SK-N-SH (cell line): ENCODE data around the gene STEAP3. TPM values are rescaled to one million over a fixed set of nuclear protein-coding genes. Genes with fewer than 3 reads are reported as not detected.

Source experiments
- CTCF ChIA-PET: fragments of 300-600, 350-600 bp; formaldehyde crosslinking; extraction: SDS; loops from one replicate; lab custom pipeline; 2021; lab: Yijun Ruan, JAX
- POLR2A ChIA-PET: fragments of 350-600 bp; sonication (Branson Sonifier 250); formaldehyde crosslinking; extraction: SDS; loops from one replicate; lab custom pipeline; 2020; ENCODE audit warnings: antibody characterized with exemption, inconsistent platforms; lab: Yijun Ruan, JAX
- DNase-seq: peaks from one replicate; pipeline ENCODE4 v3.0.0; 2012
- H2AFZ ChIP-seq: fragments of 200-600 bp; sonication (generic); 2 replicates; pipeline ENCODE4 v1.8.1; 2016; ENCODE audit warnings: antibody characterized with exemption, mild to moderate bottlenecking, low read depth
- H3F3A ChIP-seq: fragments of 200-600 bp; sonication (generic); replicated peaks from 2 replicates; pipeline ENCODE3; 2016; ENCODE audit warnings: antibody characterized with exemption, mild to moderate bottlenecking; ENCODE audit not compliant: insufficient read depth
- H3K27ac ChIP-seq, 2 experiments: fragments of 200-500 bp in 1 of 2; fragments of 200-600 bp in 1 of 2; sonication (Bioruptor generic) in 1 of 2; sonication (generic), shearing (Covaris generic) in 1 of 2; 2 replicates each; pipeline versions ENCODE4 v1.5.1 to v1.6.1; 2014 to 2016; ENCODE audit warnings: low read depth in 2 of 2, inconsistent platforms in 1 of 2, low read length in 1 of 2, mild to moderate bottlenecking in 1 of 2, mixed read lengths in 1 of 2
- H3K27me3 ChIP-seq: fragments of 200-600 bp; sonication (generic), shearing (Covaris generic); 2 replicates; pipeline ENCODE4 v1.6.1; 2016; ENCODE audit warnings: mixed run types; ENCODE audit not compliant: insufficient read depth
- H3K36me3 ChIP-seq, 2 experiments: fragments of 200-500 bp in 1 of 2; fragments of 200-600 bp in 1 of 2; sonication (Bioruptor generic) in 1 of 2; sonication (generic) in 1 of 2; replicated peaks in 1 of 2; 2 replicates each; pipeline versions ENCODE3 to v1.5.1; 2014 to 2016; ENCODE audit warnings: low read length in 1 of 2, mild to moderate bottlenecking in 1 of 2; ENCODE audit not compliant: insufficient read depth in 2 of 2, control insufficient read depth in 1 of 2
- H3K4me1 ChIP-seq, 2 experiments: fragments of 200-500 bp in 1 of 2; fragments of 200-600 bp in 1 of 2; sonication (Bioruptor generic) in 1 of 2; sonication (generic), shearing (Covaris generic) in 1 of 2; 2 replicates each; pipeline versions ENCODE4 v1.5.1 to v1.6.1; 2014 to 2016; ENCODE audit warnings: low read depth in 1 of 2, low read length in 1 of 2, mixed run types in 1 of 2; ENCODE audit not compliant: insufficient read depth in 2 of 2, control insufficient read depth in 1 of 2
- H3K4me2 ChIP-seq: fragments of 200-600 bp; sonication (generic), shearing (Covaris generic); 2 replicates; pipeline ENCODE4 v1.6.1; 2017; ENCODE audit warnings: mixed run types
- H3K4me3 ChIP-seq, 2 experiments: fragments of 200-500 bp in 1 of 2; fragments of 200-600 bp in 1 of 2; sonication (Bioruptor generic) in 1 of 2; sonication (generic), shearing (Covaris generic) in 1 of 2; 2 replicates each; pipeline versions ENCODE4 v1.5.1 to v1.8.1; 2014 to 2016; ENCODE audit warnings: low read depth in 2 of 2, inconsistent platforms in 1 of 2, low read length in 1 of 2, mild to moderate bottlenecking in 1 of 2, mixed read lengths in 1 of 2, moderate library complexity in 1 of 2
- H3K79me2 ChIP-seq: fragments of 200-600 bp; sonication (generic); 2 replicates; pipeline ENCODE4 v1.8.1; 2017; ENCODE audit warnings: mild to moderate bottlenecking; ENCODE audit not compliant: insufficient read depth
- H3K9ac ChIP-seq: fragments of 200-600 bp; sonication (generic); 2 replicates; pipeline ENCODE4 v1.6.1; 2017; ENCODE audit warnings: mixed run types
- H3K9me2 ChIP-seq: fragments of 200-600 bp; sonication (generic); 2 replicates; pipeline ENCODE4 v1.6.1; 2017; ENCODE audit warnings: mixed run types
- H3K9me3 ChIP-seq: fragments of 200-600 bp; sonication (generic); 2 replicates; pipeline ENCODE4 v1.6.1; 2017; ENCODE audit warnings: mixed run types, mild to moderate bottlenecking, moderate library complexity
- H4K20me1 ChIP-seq: fragments of 200-600 bp; sonication (generic); 2 replicates; pipeline ENCODE4 v1.6.1; 2017; ENCODE audit warnings: mild to moderate bottlenecking, mixed run types; ENCODE audit not compliant: insufficient read depth
- CHD2 ChIP-seq: fragments of 150-350 bp; IDR thresholded peaks from 2 replicates; pipeline ENCODE4 v1.6.1; 2018; ENCODE audit warnings: low read length; ENCODE audit not compliant: partially characterized antibody
- CTCF ChIP-seq: fragments of 200-600 bp; sonication (generic); IDR thresholded peaks from 2 replicates; pipeline ENCODE4 v1.6.1; 2017; ENCODE audit warnings: antibody characterized with exemption, mild to moderate bottlenecking, moderate library complexity
- EP300 ChIP-seq, 2 experiments: IDR thresholded peaks; 2 replicates each; pipeline versions ENCODE4 v1.4.0 to v1.6.1; 2012; ENCODE audit warnings: borderline replicate concordance in 1 of 2, low read depth in 1 of 2, low read length in 1 of 2
- EZH2phosphoT487 ChIP-seq: fragments of 200-600 bp; sonication (generic); IDR thresholded peaks from 2 replicates; pipeline ENCODE4 v1.6.1; 2017; ENCODE audit warnings: low read depth, mixed run types, mild to moderate bottlenecking, antibody characterized with exemption, moderate library complexity, borderline replicate concordance
- FOXM1 ChIP-seq: IDR thresholded peaks from 2 replicates; pipeline ENCODE4 v1.4.0; 2012; ENCODE audit warnings: low read depth, mild to moderate bottlenecking
- GABPA ChIP-seq: IDR thresholded peaks from 2 replicates; pipeline ENCODE4 v1.4.0; 2012; ENCODE audit warnings: low read depth, mild to moderate bottlenecking
- IRF3 ChIP-seq: fragments of 150-350 bp; IDR thresholded peaks from 2 replicates; pipeline ENCODE4 v1.6.1; 2016; ENCODE audit warnings: mild to moderate bottlenecking, low read depth, low read length
- MAX ChIP-seq: IDR thresholded peaks from 2 replicates; pipeline ENCODE4 v1.4.0; 2012; ENCODE audit warnings: low read depth
- POLR2AphosphoS5 ChIP-seq: IDR thresholded peaks from 2 replicates; pipeline ENCODE4 v1.6.1; 2012; ENCODE audit warnings: low read depth, low read length
- RAD21 ChIP-seq: IDR thresholded peaks from 2 replicates; pipeline ENCODE4 v1.6.1; 2012; ENCODE audit warnings: mild to moderate bottlenecking, low read length
- RCOR1 ChIP-seq: fragments of 150-350 bp; IDR thresholded peaks from 2 replicates; pipeline ENCODE4 v1.6.1; 2017; ENCODE audit warnings: antibody characterized with exemption, low read length
- REST ChIP-seq: IDR thresholded peaks from 2 replicates; pipeline ENCODE4 v1.6.1; 2012; ENCODE audit warnings: mild to moderate bottlenecking, low read depth, low read length, moderate library complexity
- SIN3A ChIP-seq: IDR thresholded peaks from 2 replicates; pipeline ENCODE4 v1.6.1; 2012; ENCODE audit warnings: low read depth, mild to moderate bottlenecking, low read length, moderate library complexity, borderline replicate concordance
- SMC3 ChIP-seq: IDR thresholded peaks from 2 replicates; pipeline ENCODE4 v1.6.1; 2012; ENCODE audit warnings: low read depth, low read length, improper control_type of control experiment
- TAF1 ChIP-seq: IDR thresholded peaks from 2 replicates; pipeline ENCODE4 v1.6.1; 2012; ENCODE audit warnings: low read depth, mild to moderate bottlenecking, low read length, moderate library complexity, borderline replicate concordance
- TCF12 ChIP-seq: IDR thresholded peaks from 2 replicates; pipeline ENCODE4 v1.4.0; 2012
- TEAD4 ChIP-seq: IDR thresholded peaks from 2 replicates; pipeline ENCODE4 v1.4.0; 2012; ENCODE audit warnings: mild to moderate bottlenecking, borderline replicate concordance; ENCODE audit not compliant: insufficient read depth
- USF1 ChIP-seq: IDR thresholded peaks from 2 replicates; pipeline ENCODE4 v1.4.0; 2012; ENCODE audit warnings: low read depth, borderline replicate concordance
- YY1 ChIP-seq: IDR thresholded peaks from 2 replicates; pipeline ENCODE4 v1.4.0; 2012; ENCODE audit warnings: low read depth, mild to moderate bottlenecking
- WGBS: methylation state at CpG from one replicate; pipeline ENCODE4 v1.1.6; 2017; ENCODE audit warnings: low lambda C conversion rate; 5-methylcytosine and 5-hydroxymethylcytosine counted together
- polyA plus RNA-seq, 3 experiments: library from polyadenylated mRNA; depleted of rRNA; stranded (reverse); fragments of >200 nt; gene quantifications; 2 replicates each; pipeline ENCODE4 v1.2.3, GENCODE V29; 2012

STEAP3 gene
- polyA plus RNA-seq, 1 of the 3 experiments (the other 2 are of a cell fraction), result 30.6 TPM

- Histone ChIP-seq H3K79me2 (no peaks in the 10 kb centered on the region), H3K4me1 (no peaks in the 10 kb centered on the region), H3K27ac (no peak overlapping the region), H4K20me1 (no peaks in the 10 kb centered on the region), H3K4me2 (no peak overlapping the region), H2AFZ (no peak overlapping the region), H3K27me3 (no peaks in the 10 kb centered on the region), H3K4me3 (no peak overlapping the region), H3K9me3 (no peaks in the 10 kb centered on the region), H3K9me2 (no peaks in the 10 kb centered on the region), H3F3A (no peaks in the 10 kb centered on the region), H3K36me3 (no peaks in the 10 kb centered on the region), H3K9ac (no peak overlapping the region)
- ChIA-PET CTCF (no interaction called here), POLR2A (no interaction called here)
- DNase-seq, result no peak
- no peak for TF ChIP-seq SMC3
- no peak for TF ChIP-seq CTCF
- TF ChIP-seq YY1, result no peak
- no peak for TF ChIP-seq FOXM1
- no peak for TF ChIP-seq TEAD4
- TF ChIP-seq RCOR1, result no peak
- TF ChIP-seq TAF1, result no peak
- no peak for TF ChIP-seq RAD21
- TF ChIP-seq EP300 (IDR thresholded peaks at IDR 0.05; ENCODE audit: borderline replicate concordance in 1 of 2, low read depth in 1 of 2, low read length in 1 of 2), result no peak
- no peak for TF ChIP-seq REST
- no peak for TF ChIP-seq CHD2
- TF ChIP-seq USF1, result no peak
- TF ChIP-seq POLR2AphosphoS5, result no peak
- TF ChIP-seq SIN3A, result no peak
- no peak for TF ChIP-seq IRF3
- no peak for TF ChIP-seq MAX
- TF ChIP-seq GABPA, result no peak
- no peak for TF ChIP-seq EZH2phosphoT487
- TF ChIP-seq TCF12, result no peak
- WGBS, result 74% methylated on average over 6 of the region's 6 CpGs
These were observed 55.3 kb downstream of the STEAP3 start for GRCh38 chr2:119278946-119279345.
